HL-60 (cell line): Measurements from ENCODE around the gene TXNDC12.
"Not testable (repeated sequence)": the region's sequence is repeated elsewhere in the genome, so short reads cannot be mapped to it uniquely, and the experiment has no call there.

Experiments used
- DNase-seq, 2 experiments: peaks; one replicate each; pipeline ENCODE4 v3.0.0-alpha.2; 2010 to 2020; ENCODE audit warnings: low read depth in 1 of 2, low spot score in 1 of 2
- H3K27ac ChIP-seq: fragments of 250-450 bp; sonication (Bioruptor Pico); replicated peaks from 2 replicates; pipeline ENCODE4 v1.5.1; 2020; ENCODE audit warnings: mild to moderate bottlenecking, moderate library complexity
- H3K27me3 ChIP-seq: fragments of 250-450 bp; sonication (Bioruptor Pico); 2 replicates; pipeline ENCODE4 v1.5.1; 2021; ENCODE audit warnings: mild to moderate bottlenecking, moderate library complexity; ENCODE audit not compliant: insufficient read depth, poor library complexity, severe bottlenecking
- H3K4me3 ChIP-seq: replicated peaks from 2 replicates; pipeline ENCODE4 v1.5.1; 2011; ENCODE audit warnings: mild to moderate bottlenecking, control low read depth, low read length; ENCODE audit not compliant: insufficient read depth
- GABPA ChIP-seq: IDR thresholded peaks from 2 replicates; pipeline ENCODE4 v1.6.1; 2012; ENCODE audit warnings: low read depth
- POLR2AphosphoS5 ChIP-seq: IDR thresholded peaks from 2 replicates; pipeline ENCODE4 v1.6.1; 2012; ENCODE audit warnings: low read depth
- REST ChIP-seq: IDR thresholded peaks from 2 replicates; pipeline ENCODE4 v1.6.1; 2012; ENCODE audit warnings: low read depth; ENCODE audit not compliant: insufficient replicate concordance
- SPI1 ChIP-seq: IDR thresholded peaks from 2 replicates; pipeline ENCODE4 v1.6.1; 2012; ENCODE audit warnings: low read depth, mild to moderate bottlenecking, borderline replicate concordance
- TF ChIP-seq, protein P1 (sequence below): IDR thresholded peaks from one replicate; pipeline ENCODE4 v1.5.1; 2011; ENCODE audit warnings: low read length, control low read depth, inconsistent platforms; ENCODE audit not compliant: insufficient read depth

TXNDC12 gene

DNA sequence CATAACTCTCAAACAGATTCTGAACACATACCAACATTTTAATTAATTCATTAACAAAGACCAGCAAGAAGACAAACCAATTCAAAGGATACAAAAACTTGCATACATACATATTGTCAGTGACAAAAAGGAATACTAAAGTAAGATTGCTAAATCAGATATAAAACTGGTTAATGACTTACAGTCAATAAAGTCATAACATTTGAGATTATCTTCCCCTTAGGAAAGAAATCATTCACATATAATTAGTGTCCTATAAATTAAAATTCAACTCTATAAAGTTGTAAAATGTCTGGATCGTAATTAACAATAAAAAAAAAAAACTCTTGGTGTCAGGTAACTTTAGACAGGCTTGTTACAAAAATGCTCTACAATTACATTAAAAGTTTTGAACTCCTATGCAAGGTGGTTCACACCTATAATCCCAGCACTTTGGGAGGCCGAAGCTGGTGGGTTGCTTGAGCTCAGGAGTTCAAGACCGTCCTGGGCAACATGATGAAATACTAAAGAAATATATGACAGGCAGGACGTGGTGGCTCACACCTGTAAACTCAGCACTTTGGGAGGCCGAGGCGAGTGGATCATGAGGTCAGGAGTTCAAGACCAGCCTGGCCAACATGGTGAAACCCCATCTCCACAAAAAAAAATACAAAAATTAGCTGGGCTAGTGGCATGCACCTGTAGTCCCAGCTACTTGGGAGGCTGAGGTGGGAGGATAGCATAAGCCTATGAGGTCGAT lies 46.8 kb downstream of the TXNDC12 start:
- no peak overlapping the region for H3K27ac ChIP-seq
- H3K4me3 ChIP-seq = no peak overlapping the region
- no peak for DNase-seq
- no peak for TF ChIP-seq GABPA
- no peak for TF ChIP-seq REST
- TF ChIP-seq, protein P1, sequence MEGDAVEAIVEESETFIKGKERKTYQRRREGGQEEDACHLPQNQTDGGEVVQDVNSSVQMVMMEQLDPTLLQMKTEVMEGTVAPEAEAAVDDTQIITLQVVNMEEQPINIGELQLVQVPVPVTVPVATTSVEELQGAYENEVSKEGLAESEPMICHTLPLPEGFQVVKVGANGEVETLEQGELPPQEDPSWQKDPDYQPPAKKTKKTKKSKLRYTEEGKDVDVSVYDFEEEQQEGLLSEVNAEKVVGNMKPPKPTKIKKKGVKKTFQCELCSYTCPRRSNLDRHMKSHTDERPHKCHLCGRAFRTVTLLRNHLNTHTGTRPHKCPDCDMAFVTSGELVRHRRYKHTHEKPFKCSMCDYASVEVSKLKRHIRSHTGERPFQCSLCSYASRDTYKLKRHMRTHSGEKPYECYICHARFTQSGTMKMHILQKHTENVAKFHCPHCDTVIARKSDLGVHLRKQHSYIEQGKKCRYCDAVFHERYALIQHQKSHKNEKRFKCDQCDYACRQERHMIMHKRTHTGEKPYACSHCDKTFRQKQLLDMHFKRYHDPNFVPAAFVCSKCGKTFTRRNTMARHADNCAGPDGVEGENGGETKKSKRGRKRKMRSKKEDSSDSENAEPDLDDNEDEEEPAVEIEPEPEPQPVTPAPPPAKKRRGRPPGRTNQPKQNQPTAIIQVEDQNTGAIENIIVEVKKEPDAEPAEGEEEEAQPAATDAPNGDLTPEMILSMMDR = no peak
- TF ChIP-seq POLR2AphosphoS5 = no peak
- no peak for TF ChIP-seq SPI1
- peaks cover 5% of the 10 kb centered on the region for H3K27me3 ChIP-seq

DNA sequence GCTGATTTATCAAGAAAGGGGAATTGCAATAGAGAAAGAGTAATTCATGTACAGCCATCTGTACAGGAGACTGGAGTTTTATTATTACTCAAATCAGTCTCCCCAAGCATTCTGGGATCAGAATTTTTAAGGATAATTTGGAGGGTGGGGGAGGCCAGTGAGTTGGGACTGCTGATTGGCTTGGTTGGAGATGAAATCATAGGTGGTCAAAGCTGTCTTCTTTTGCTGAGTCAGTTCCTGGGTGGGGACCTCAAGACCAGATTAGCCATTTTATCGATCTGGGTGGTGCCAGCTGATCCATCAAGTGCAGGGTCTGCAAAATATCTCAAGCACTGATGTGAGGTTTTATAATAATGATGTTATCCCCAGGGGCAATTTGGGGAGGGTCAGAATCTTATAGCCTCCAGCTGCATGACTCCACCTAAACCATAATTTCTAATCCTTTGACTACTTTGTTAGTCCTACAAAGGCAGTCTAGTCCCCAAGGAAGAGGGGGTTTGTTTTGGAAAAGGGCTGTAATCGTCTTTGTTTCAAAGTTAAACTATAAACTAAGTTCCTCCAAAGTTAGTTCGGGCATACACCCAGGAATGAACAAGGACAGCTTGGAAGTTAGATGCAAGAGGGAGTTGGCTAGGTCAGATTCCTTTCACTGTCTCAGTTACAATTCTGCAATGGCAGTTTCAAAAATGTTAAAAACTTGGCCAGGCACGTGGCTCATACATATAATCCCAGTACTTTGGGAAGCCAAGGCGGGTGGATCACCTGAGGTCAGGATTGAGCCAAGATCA lies 47.6 kb downstream of the TXNDC12 start:
- H3K4me3 ChIP-seq = no peak overlapping the region
- no peak for DNase-seq
- H3K27ac ChIP-seq = no peak overlapping the region
- peaks cover 5% of the 10 kb centered on the region for H3K27me3 ChIP-seq
- TF ChIP-seq GABPA (no peak), SPI1 (no peak), POLR2AphosphoS5 (no peak), REST (no peak)
- TF ChIP-seq, protein P1 = no peak

GRCh38 chr1:52006081-52006553 lies 48.9 kb downstream of the TXNDC12 start:
- not testable (repeated sequence) for H3K4me3 ChIP-seq, H3K27ac ChIP-seq, DNase-seq, H3K27me3 ChIP-seq

DNA sequence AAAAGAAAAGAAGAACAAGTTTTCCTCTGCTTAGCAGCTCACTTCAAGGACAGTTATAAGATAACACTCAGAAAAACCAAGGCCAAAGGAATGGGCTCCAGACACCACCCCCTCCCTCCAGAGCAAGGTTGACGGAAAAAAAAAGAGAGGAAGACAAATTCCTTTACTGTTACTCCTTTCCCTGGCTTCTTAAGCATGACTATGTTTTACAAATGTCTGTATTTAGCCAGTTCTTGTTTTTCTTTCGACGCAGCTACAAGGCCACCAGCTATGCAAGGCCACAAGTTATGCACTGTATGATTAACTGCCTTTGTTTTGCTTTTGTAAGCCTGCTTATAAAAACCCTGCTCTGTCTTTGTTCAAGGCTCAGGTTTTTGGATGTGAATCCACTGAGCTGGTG lies 49.4 kb downstream of the TXNDC12 start:
- H3K27ac ChIP-seq, H3K4me3 ChIP-seq, H3K27me3 ChIP-seq, DNase-seq: not testable (repeated sequence)
